HCT116 (cell line): ENCODE data around the gene SEMA3E. TPM values are rescaled to one million over a fixed set of nuclear protein-coding genes. Genes with fewer than 3 reads are reported as not detected.

Experiments
- ATAC-seq: fragments of 200-7000 bp; cut with Tn5 transposase; 2 replicates; pipeline ENCODE4 v1.9.1; 2020; ENCODE audit warnings: mild to moderate bottlenecking, moderate library complexity
- BruUV-seq: library from RNA; stranded (reverse); fragments of 400-500 nt; replicated peaks from 2 replicates; lab custom pipeline; 2021; lab: Mats Ljungman, UMichigan
- CTCF ChIA-PET: fragments of 300-600 bp; sonication (Branson Sonifier 250); formaldehyde crosslinking; loops from one replicate; lab custom pipeline; 2021; ENCODE audit warnings: antibody characterized with exemption; lab: Charles Lee
- POLR2A ChIA-PET: fragments of 300-600, 350-600 bp; sonication (Branson Sonifier 250); formaldehyde crosslinking; loops from one replicate; lab custom pipeline; 2021; ENCODE audit warnings: antibody characterized with exemption; lab: Charles Lee
- RAD21 ChIA-PET, 2 experiments: fragments of 300-600 bp; sonication (Branson Sonifier 250); formaldehyde crosslinking; loops; one replicate each; lab custom pipeline; 2023; ENCODE audit warnings: low total read pairs in 2 of 2; ENCODE audit not compliant: uncharacterized antibody in 2 of 2, unreplicated experiment in 2 of 2, low non-redundant PET in 1 of 2; lab: Charles Lee
- DNase-seq: peaks from one replicate; pipeline ENCODE4 v3.0.0-alpha.2; 2010; ENCODE audit warnings: low read depth, low spot score
- H2AFZ ChIP-seq: fragments of 200-600 bp; shearing (Covaris generic), sonication (generic); 2 replicates; pipeline ENCODE4 v1.6.1; 2017; ENCODE audit warnings: low read depth, mixed run types, mixed read lengths, antibody characterized with exemption, low read length; ENCODE audit not compliant: poor library complexity, severe bottlenecking
- H3K27ac ChIP-seq: 2 replicates; pipeline ENCODE4 v1.5.1; 2012; ENCODE audit warnings: low read depth, low read length
- H3K27me3 ChIP-seq: fragments of 200-600 bp; sonication (generic); 2 replicates; pipeline ENCODE4 v1.6.1; 2016; ENCODE audit warnings: mixed run types, low read length, mixed read lengths; ENCODE audit not compliant: insufficient read depth
- H3K36me3 ChIP-seq, 2 experiments: fragments of 200-500 bp in 1 of 2; fragments of 200-600 bp in 1 of 2; sonication (Bioruptor generic) in 1 of 2; sonication (generic) in 1 of 2; 2 replicates each; pipeline versions ENCODE4 v1.5.1 to v1.6.1; 2014 to 2016; ENCODE audit warnings: low read length in 2 of 2, inconsistent platforms in 1 of 2, mixed read lengths in 1 of 2, mixed run types in 1 of 2; ENCODE audit not compliant: insufficient read depth in 2 of 2, control insufficient read depth in 1 of 2
- H3K4me1 ChIP-seq, 2 experiments: fragments of 200-600 bp in 1 of 2; sonication (generic) in 1 of 2; 2 replicates each; pipeline versions ENCODE4 v1.5.1 to v1.6.1; 2012 to 2017; ENCODE audit warnings: low read length in 2 of 2, inconsistent platforms in 1 of 2, mild to moderate bottlenecking in 1 of 2, mixed read lengths in 1 of 2, mixed run types in 1 of 2, moderate library complexity in 1 of 2; ENCODE audit not compliant: insufficient read depth in 2 of 2, control insufficient read depth in 1 of 2
- H3K4me2 ChIP-seq: fragments of 200-600 bp; sonication (generic); 2 replicates; pipeline ENCODE4 v1.6.1; 2017; ENCODE audit warnings: mixed run types, low read length, mixed read lengths
- H3K4me3 ChIP-seq, 2 experiments: fragments of 200-600 bp in 1 of 2; sonication (generic) in 1 of 2; replicated peaks in 1 of 2; 2 replicates each; pipeline ENCODE4 v1.5.1; 2011 to 2016; ENCODE audit warnings: low read length in 2 of 2, control low read depth in 1 of 2, low read depth in 1 of 2, mild to moderate bottlenecking in 1 of 2, mixed read lengths in 1 of 2, mixed run types in 1 of 2
- H3K79me2 ChIP-seq: fragments of 200-600 bp; sonication (generic); 2 replicates; pipeline ENCODE4 v1.6.1; 2017; ENCODE audit warnings: mild to moderate bottlenecking, mixed run types, low read length, moderate library complexity, mixed read lengths; ENCODE audit not compliant: insufficient read depth
- H3K9ac ChIP-seq: fragments of 200-600 bp; sonication (generic); 2 replicates; pipeline ENCODE4 v1.6.1; 2016; ENCODE audit warnings: low read length, mixed read lengths
- H3K9me2 ChIP-seq: fragments of 200-600 bp; sonication (generic), shearing (Covaris generic); 2 replicates; pipeline ENCODE4 v1.6.1; 2017; ENCODE audit warnings: mixed run types, mild to moderate bottlenecking, moderate library complexity; ENCODE audit not compliant: insufficient read depth
- H3K9me3 ChIP-seq, 2 experiments: fragments of 200-500 bp in 1 of 2; fragments of 200-600 bp in 1 of 2; sonication (Bioruptor generic) in 1 of 2; sonication (generic) in 1 of 2; 2 replicates each; pipeline ENCODE4 v1.6.1; 2014 to 2017; ENCODE audit warnings: low read length in 2 of 2, mixed read lengths in 2 of 2, inconsistent platforms in 1 of 2, low read depth in 1 of 2, mild to moderate bottlenecking in 1 of 2, mixed run types in 1 of 2, moderate library complexity in 1 of 2; ENCODE audit not compliant: control insufficient read depth in 1 of 2, insufficient read depth in 1 of 2
- H4K20me1 ChIP-seq: fragments of 200-600 bp; sonication (generic), shearing (Covaris generic); 2 replicates; pipeline ENCODE4 v1.6.1; 2017; ENCODE audit warnings: mixed run types, mild to moderate bottlenecking, moderate library complexity; ENCODE audit not compliant: insufficient read depth
- CBX3 ChIP-seq: IDR thresholded peaks from 2 replicates; pipeline ENCODE4 v1.6.1; 2012; ENCODE audit warnings: low read depth
- CEBPB ChIP-seq: IDR thresholded peaks from 2 replicates; pipeline ENCODE4 v1.6.1; 2012; ENCODE audit warnings: low read depth
- ELF1 ChIP-seq: IDR thresholded peaks from 2 replicates; pipeline ENCODE4 v1.6.1; 2012; ENCODE audit warnings: low read depth, borderline replicate concordance
- FOSL1 ChIP-seq: IDR thresholded peaks from 2 replicates; pipeline ENCODE4 v1.6.1; 2012; ENCODE audit warnings: low read depth
- JUND ChIP-seq: IDR thresholded peaks from 2 replicates; pipeline ENCODE4 v1.6.1; 2012
- SIN3A ChIP-seq: IDR thresholded peaks from 2 replicates; pipeline ENCODE4 v1.6.1; 2012; ENCODE audit warnings: low read depth
- SP1 ChIP-seq: IDR thresholded peaks from 2 replicates; pipeline ENCODE4 v1.6.1; 2012; ENCODE audit warnings: low read depth
- SRF ChIP-seq: IDR thresholded peaks from 2 replicates; pipeline ENCODE4 v1.6.1; 2012; ENCODE audit warnings: low read depth
- YY1 ChIP-seq: IDR thresholded peaks from 2 replicates; pipeline ENCODE4 v1.6.1; 2011; ENCODE audit warnings: low read length, low read depth, moderate library complexity, mild to moderate bottlenecking; ENCODE audit not compliant: insufficient replicate concordance; ENCODE audit errors: extremely low read depth
- intact Hi-C: fragments of 100-400 bp; cut with micrococcal nuclease; formaldehyde crosslinking; loops from 2 replicates; pipeline ENCODE4 v1.10.0; 2022
- total RNA-seq: library from RNA; stranded (reverse); gene quantifications from one replicate; pipeline ENCODE4 v1.2.1, GENCODE V29; 2021; ENCODE audit not compliant: unreplicated experiment
- TF ChIP-seq, protein P1 (sequence below), 3 experiments: fragments of 200-600 bp in 1 of 3; sonication (generic) in 1 of 3; IDR thresholded peaks in 2 of 3; conservative IDR thresholded peaks in 1 of 3; 2 replicates each; pipeline ENCODE4 v1.5.1; 2012 to 2017; ENCODE audit warnings: low read depth in 2 of 3, low read length in 2 of 3, antibody characterized with exemption in 1 of 3, borderline replicate concordance in 1 of 3, control low read depth in 1 of 3, mild to moderate bottlenecking in 1 of 3, mixed read lengths in 1 of 3, mixed run types in 1 of 3, moderate library complexity in 1 of 3; ENCODE audit not compliant: insufficient read depth in 1 of 3
- TF ChIP-seq, protein P2 (sequence below): IDR thresholded peaks from 2 replicates; pipeline ENCODE4 v1.6.1; 2012

SEMA3E gene
- total RNA-seq, 1 experiment from 2014 or later: 1.6 TPM

DNA sequence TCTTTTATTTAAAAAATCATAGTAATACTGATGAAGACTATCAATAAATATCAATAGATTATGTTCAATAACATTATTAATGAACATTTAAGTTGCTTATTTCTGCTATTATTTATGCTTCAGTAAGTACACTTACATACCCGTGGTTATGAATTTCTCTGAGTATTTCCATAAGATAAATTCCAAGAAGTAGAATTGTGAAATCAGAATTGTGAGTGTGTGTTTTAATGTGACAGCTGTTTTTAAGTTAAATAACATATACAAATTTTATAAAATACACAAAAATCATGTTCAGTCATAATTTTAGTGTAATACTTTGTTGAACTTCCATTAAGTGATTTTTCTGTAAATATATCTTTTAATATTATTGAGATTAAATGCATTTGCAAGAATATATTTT lies 37.5 kb upstream of the SEMA3E start (continued):
- TF ChIP-seq, protein P1, sequence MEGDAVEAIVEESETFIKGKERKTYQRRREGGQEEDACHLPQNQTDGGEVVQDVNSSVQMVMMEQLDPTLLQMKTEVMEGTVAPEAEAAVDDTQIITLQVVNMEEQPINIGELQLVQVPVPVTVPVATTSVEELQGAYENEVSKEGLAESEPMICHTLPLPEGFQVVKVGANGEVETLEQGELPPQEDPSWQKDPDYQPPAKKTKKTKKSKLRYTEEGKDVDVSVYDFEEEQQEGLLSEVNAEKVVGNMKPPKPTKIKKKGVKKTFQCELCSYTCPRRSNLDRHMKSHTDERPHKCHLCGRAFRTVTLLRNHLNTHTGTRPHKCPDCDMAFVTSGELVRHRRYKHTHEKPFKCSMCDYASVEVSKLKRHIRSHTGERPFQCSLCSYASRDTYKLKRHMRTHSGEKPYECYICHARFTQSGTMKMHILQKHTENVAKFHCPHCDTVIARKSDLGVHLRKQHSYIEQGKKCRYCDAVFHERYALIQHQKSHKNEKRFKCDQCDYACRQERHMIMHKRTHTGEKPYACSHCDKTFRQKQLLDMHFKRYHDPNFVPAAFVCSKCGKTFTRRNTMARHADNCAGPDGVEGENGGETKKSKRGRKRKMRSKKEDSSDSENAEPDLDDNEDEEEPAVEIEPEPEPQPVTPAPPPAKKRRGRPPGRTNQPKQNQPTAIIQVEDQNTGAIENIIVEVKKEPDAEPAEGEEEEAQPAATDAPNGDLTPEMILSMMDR (IDR thresholded peaks at IDR 0.05 in 2 of 3, conservative IDR thresholded peaks at IDR 0.05 in 1 of 3; ENCODE audit: borderline replicate concordance in 1 of 3, insufficient read depth in 1 of 3, low read depth in 2 of 3, low read length in 2 of 3): no peak
- no peak for TF ChIP-seq SP1
- TF ChIP-seq SIN3A: no peak
- TF ChIP-seq, all 23 proteins: peak for 0

DNA sequence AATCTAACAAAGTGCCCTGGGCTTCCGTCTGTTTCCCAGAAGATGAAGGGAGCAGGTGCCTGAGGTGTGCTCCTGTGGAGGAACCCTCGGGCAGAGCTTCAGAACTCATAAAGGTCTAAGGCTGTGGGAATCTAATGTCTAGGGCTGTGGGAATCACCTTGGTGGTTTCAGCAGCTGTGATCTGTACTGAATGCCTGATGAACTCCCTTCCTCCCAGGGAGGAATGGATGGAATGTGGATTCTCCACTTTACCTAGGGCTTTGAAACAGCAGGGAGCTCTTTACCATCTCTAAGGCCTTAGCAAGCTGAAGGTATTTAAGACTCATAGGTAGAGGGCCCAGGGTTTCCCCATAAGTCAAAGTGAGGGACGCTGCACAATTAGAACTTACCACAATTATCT lies 36.0 kb upstream of the SEMA3E start:
- no peaks in the 10 kb centered on the region for H3K36me3 ChIP-seq
- no peaks in the 10 kb centered on the region for H3K27me3 ChIP-seq
- peak overlapping the region; percentile 51 for H3K4me2 ChIP-seq
- CTCF ChIA-PET: interaction anchor here (0.6 kb wide), 1 partner anchor 36 kb away, joined by 3 read pairs; no protein-coding TSS in a partner anchor
- no peaks in the 10 kb centered on the region for H3K9me3 ChIP-seq
- ATAC-seq (peak; percentile 96), DNase-seq (peak; percentile 58)
- peak overlapping the region in 1 of 2 experiments; percentile 12; a peak in 1 of 4 replicates for H3K4me3 ChIP-seq
- H3K4me1 ChIP-seq: peaks cover 9 to 18% of the 10 kb centered on the region in 2 experiments
- peak; percentile 69; the same call in 1 of the 2 replicates for TF ChIP-seq CBX3
- TF ChIP-seq YY1: no peak
- peak; percentile 64 for TF ChIP-seq SP1
- TF ChIP-seq SRF: no peak
- TF ChIP-seq SIN3A: peak; percentile 39; the same call in 1 of the 2 replicates
- TF ChIP-seq CEBPB: 0 out of 2 replicates have a peak, but pooled peaks have one; percentile 34
- no peak for TF ChIP-seq ELF1
- TF ChIP-seq, protein P2, sequence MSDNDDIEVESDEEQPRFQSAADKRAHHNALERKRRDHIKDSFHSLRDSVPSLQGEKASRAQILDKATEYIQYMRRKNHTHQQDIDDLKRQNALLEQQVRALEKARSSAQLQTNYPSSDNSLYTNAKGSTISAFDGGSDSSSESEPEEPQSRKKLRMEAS: 0 out of 2 replicates have a peak, but pooled peaks have one; percentile 21
- TF ChIP-seq FOSL1: peak; percentile 28; the same call in 1 of the 2 replicates
- peak; percentile 22; the same call in 1 of the 2 replicates for TF ChIP-seq JUND
- POLR2A ChIA-PET: interaction anchor here (1.0 kb wide), 1 partner anchor 8 kb away, joined by 3 read pairs; no protein-coding TSS in a partner anchor
- intact Hi-C loops: no loop called here
- no peak overlapping the region for H3K9ac ChIP-seq
- BruUV-seq: no TSS peak
- H4K20me1 ChIP-seq: no peaks in the 10 kb centered on the region
- peak overlapping the region; percentile 87 for H2AFZ ChIP-seq
- RAD21 ChIA-PET: interaction anchor here in 1 of 2 experiments (0.5 kb wide), 1 partner anchor 297 kb away, joined by 3 read pairs; no protein-coding TSS in a partner anchor
- H3K79me2 ChIP-seq: no peaks in the 10 kb centered on the region
- no peak overlapping the region for H3K27ac ChIP-seq
- H3K9me2 ChIP-seq: no peaks in the 10 kb centered on the region
